T-cell (primary cell): ENCODE measurements around the gene ELL. TPM values are rescaled to one million over a fixed set of nuclear protein-coding genes. Genes with fewer than 3 reads are reported as not detected.

ENCODE experiments used
- ATAC-seq, 4 experiments: fragments of 200-7000 bp in 3 of 4; fragments of 150-1000 bp in 1 of 4; cut with Tn5 transposase; replicated peaks in 1 of 4; 1 replicate in 3 of 4; 2 replicates in 1 of 4; pipeline ENCODE4 v1.10.0; 2021; ENCODE audit warnings: moderate library complexity in 3 of 4, mild to moderate bottlenecking in 2 of 4, moderate number of reproducible peaks in 1 of 4
- CTCF ChIA-PET, 2 donors: fragments of 300-600 bp; sonication (Branson Sonifier 250); formaldehyde crosslinking; loops; one replicate each; lab custom pipeline; 2022; ENCODE audit warnings: antibody characterized with exemption in 2 of 2; lab: Charles Lee
- POLR2A ChIA-PET, 2 donors: fragments of 300-600 bp; sonication (Branson Sonifier 250); formaldehyde crosslinking; loops; one replicate each; lab custom pipeline; 2022; ENCODE audit warnings: antibody characterized with exemption in 2 of 2; lab: Charles Lee
- DNase-seq, 35 experiments: peaks; one replicate each; pipeline versions ENCODE4 v3.0.0 to v3.0.0-alpha.2; 2013 to 2023
- H3K27ac ChIP-seq: one replicate; pipeline ENCODE4 v1.5.1; 2013; ENCODE audit warnings: low read length
- H3K27me3 ChIP-seq, 2 experiments: replicated peaks in 1 of 2; 1 replicate in 1 of 2; 2 replicates in 1 of 2; pipeline versions ENCODE4 v1.6.1 to v1.7.0; 2013; ENCODE audit warnings: low read length in 1 of 2, mixed read lengths in 1 of 2; ENCODE audit not compliant: control insufficient read depth in 2 of 2, insufficient read depth in 2 of 2; ENCODE audit errors: extremely low read depth in 1 of 2
- H3K36me3 ChIP-seq, 2 donors: 1 replicate in 1 of 2; 2 replicates in 1 of 2; pipeline versions ENCODE4 v1.6.1 to v1.7.0; 2013; ENCODE audit warnings: low read length in 1 of 2; ENCODE audit not compliant: control insufficient read depth in 2 of 2, insufficient read depth in 1 of 2; ENCODE audit errors: extremely low read depth in 1 of 2
- H3K4me1 ChIP-seq, 2 experiments: 1 replicate in 1 of 2; 2 replicates in 1 of 2; pipeline versions ENCODE4 v1.6.1 to v1.7.0; 2013; ENCODE audit warnings: low read length in 2 of 2, mixed read lengths in 1 of 2; ENCODE audit not compliant: insufficient read depth in 2 of 2, control insufficient read depth in 1 of 2; ENCODE audit errors: extremely low read depth in 1 of 2
- H3K4me3 ChIP-seq, 2 donors: 1 replicate in 1 of 2; 2 replicates in 1 of 2; pipeline versions ENCODE4 v1.5.1 to v1.7.0; 2013; ENCODE audit warnings: mild to moderate bottlenecking in 2 of 2, low read length in 1 of 2, moderate library complexity in 1 of 2; ENCODE audit not compliant: control insufficient read depth in 1 of 2; ENCODE audit errors: extremely low read depth in 1 of 2
- H3K9me3 ChIP-seq: 2 replicates; pipeline ENCODE4 v1.7.0; 2013
- H3K27ac Mint-ChIP-seq, 2 donors: one replicate each; pipeline ENCODE4 v1.8.0; 2020 to 2021; ENCODE audit warnings: mild to moderate bottlenecking in 2 of 2, mixed read lengths in 2 of 2
- H3K27me3 Mint-ChIP-seq, 2 donors: one replicate each; pipeline ENCODE4 v1.8.0; 2021 to 2022; ENCODE audit warnings: mixed read lengths in 2 of 2
- H3K36me3 Mint-ChIP-seq: one replicate; pipeline ENCODE4 v1.8.0; 2021; ENCODE audit warnings: mixed read lengths
- H3K4me1 Mint-ChIP-seq, 3 donors: one replicate each; pipeline ENCODE4 v1.8.0; 2020 to 2022; ENCODE audit warnings: mixed read lengths in 3 of 3, mild to moderate bottlenecking in 1 of 3
- H3K4me3 Mint-ChIP-seq, 3 donors: one replicate each; pipeline ENCODE4 v1.8.0; 2020 to 2022; ENCODE audit warnings: mild to moderate bottlenecking in 3 of 3, mixed read lengths in 3 of 3, moderate library complexity in 3 of 3
- H3K9me3 Mint-ChIP-seq, 3 donors: one replicate each; pipeline ENCODE4 v1.8.0; 2020 to 2022; ENCODE audit warnings: mixed read lengths in 3 of 3
- WGBS: methylation state at CpG from one replicate; pipeline ENCODE4 v1.1.5; 2013; ENCODE audit warnings: missing lambda C conversion rate; ENCODE audit not compliant: insufficient coverage; 5-methylcytosine and 5-hydroxymethylcytosine counted together
- total RNA-seq, 35 experiments: library from RNA in 6 of 35; stranded (reverse) in 6 of 35; fragments of 120-200 nt in 1 of 35; gene quantifications; one replicate each; pipeline versions ENCODE4 v1.2.1 to v1.2.4 and lab custom pipeline; 2013 to 2026

The ELL gene
- total RNA-seq, result 10 to 100 TPM; 27.2 to 46.4 (median 33.4) TPM
- 14.0 TPM for total RNA-seq (2013)
- 39.3 to 106 (median 57.0) reads per million in 29 experiments for total RNA-seq (lab: John Stamatoyannopoulos, UW)

DNA sequence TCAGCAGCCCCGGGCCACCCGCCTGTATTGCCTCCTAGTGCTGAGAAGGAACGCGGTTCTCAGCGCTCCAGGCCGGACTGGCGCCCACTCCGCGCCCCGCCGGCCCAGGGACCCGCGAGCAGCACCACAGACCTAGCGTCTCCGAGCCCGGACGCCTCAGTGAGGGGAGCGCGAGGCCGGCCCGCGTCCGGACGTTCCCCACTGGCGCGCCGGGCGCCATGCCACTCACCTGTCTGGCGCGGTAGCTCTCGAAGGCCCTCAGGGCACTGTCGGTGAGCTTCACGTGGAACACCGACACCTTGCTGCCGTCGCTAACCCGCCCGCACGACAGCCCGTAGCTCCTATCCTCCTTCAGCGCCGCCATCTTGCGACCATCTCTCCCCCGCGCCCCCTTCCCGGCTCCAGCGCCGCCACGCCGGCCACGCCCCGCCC, at the start of gene ELL:
Gene ELL, minus strand, starts transcription at position 379 of the 432 bp plus-strand sequence. Its CDS starts 15 bp downstream, at position 364.
- POLR2A ChIA-PET, result interaction anchor here (0.5 to 1.8 kb wide), 6 partner anchors 25 to 398 kb away, joined by 3 to 21 read pairs (median 3); partner anchors contain the start of genes COPE (in 1 of the 2), DDX49 (in 1 of the 2), JUND (in 1 of the 2) and UBA52 (in 1 of the 2)
- peak within 1 kb of the TSS; percentile 89 for H3K27ac ChIP-seq
- H3K4me1 ChIP-seq, result peaks cover 6 to 49% of the 10 kb centered on the region in 2 experiments
- H3K4me3 ChIP-seq, result peak within 1 kb of the TSS; percentile 65 to 87
- H3K27me3 ChIP-seq, result no peaks in the 10 kb centered on the region
- peak within 1 kb of the TSS; percentile 93 to 96 for H3K27ac Mint-ChIP-seq
- CTCF ChIA-PET, result interaction anchor here (0.6 to 3.7 kb wide), 7 partner anchors 13 to 323 kb away, joined by 3 to 23 read pairs (median 7); partner anchors contain the start of genes KXD1 (in 1 of the 2) and UBA52 (in 1 of the 2)
- no peaks in the 10 kb centered on the region for H3K27me3 Mint-ChIP-seq
- H3K36me3 ChIP-seq, result peaks cover 0 to 3% of the 10 kb centered on the region in 2 donors
- H3K4me1 Mint-ChIP-seq, result peaks cover 18 to 34% (median 28%) of the 10 kb centered on the region in 3 donors
- DNase-seq (peak in 1 of 35 experiments; percentile 9), ATAC-seq (peak in 3 of 4 experiments; percentile 3 to 10 (median 5))
- H3K9me3 Mint-ChIP-seq, result no peaks in the 10 kb centered on the region
- peak within 1 kb of the TSS; percentile 91 to 99 (median 95) for H3K4me3 Mint-ChIP-seq
- H3K36me3 Mint-ChIP-seq, result no peaks in the 10 kb centered on the region
- no peaks in the 10 kb centered on the region for H3K9me3 ChIP-seq
- WGBS, result under 1% methylated on average over 52 of the region's 52 CpGs

DNA sequence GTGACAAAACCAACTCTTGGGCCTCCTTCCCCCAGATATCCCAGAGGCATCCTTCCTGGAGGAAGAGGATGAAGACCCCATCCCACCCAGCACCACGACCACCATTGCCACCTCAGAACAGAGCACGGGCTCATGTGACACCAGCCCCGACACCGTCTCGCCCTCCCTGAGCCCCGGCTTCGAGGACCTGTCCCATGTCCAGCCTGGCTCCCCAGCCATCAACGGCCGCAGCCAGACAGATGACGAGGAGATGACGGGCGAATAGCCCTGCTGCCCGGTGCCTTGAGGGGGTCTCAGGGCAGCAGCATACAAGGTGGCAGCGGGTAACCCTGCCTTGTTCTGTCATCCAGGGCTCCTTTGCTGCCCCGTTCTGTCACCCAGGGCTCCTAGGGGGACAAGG, 46.5 kb upstream of the ELL start:
- no peak overlapping the region for H3K4me3 ChIP-seq
- peaks cover 17 to 21% (median 20%) of the 10 kb centered on the region in 3 donors for H3K4me1 Mint-ChIP-seq
- no peak overlapping the region for H3K4me3 Mint-ChIP-seq
- DNase-seq, result no peak
- H3K9me3 ChIP-seq, result no peaks in the 10 kb centered on the region
- H3K27me3 Mint-ChIP-seq, result no peaks in the 10 kb centered on the region
- WGBS, result 99% methylated on average over 12 of the region's 15 CpGs
- POLR2A ChIA-PET, result no interaction called here
- ATAC-seq, result no peak
- peaks cover 11 to 23% of the 10 kb centered on the region in 2 experiments for H3K4me1 ChIP-seq
- CTCF ChIA-PET, result no interaction called here
- no peak overlapping the region for H3K27ac Mint-ChIP-seq
- no peaks in the 10 kb centered on the region for H3K27me3 ChIP-seq
- no peaks in the 10 kb centered on the region for H3K9me3 Mint-ChIP-seq
- H3K36me3 ChIP-seq, result peaks cover 19 to 60% of the 10 kb centered on the region in 2 donors
- H3K36me3 Mint-ChIP-seq, result peaks cover 27% of the 10 kb centered on the region
- no peak overlapping the region for H3K27ac ChIP-seq

- Mint-ChIP-seq H3K9me3 (no peaks in the 10 kb centered on the region), H3K4me1 (peaks cover 6 to 8% (median 8%) of the 10 kb centered on the region in 3 donors), H3K27ac (no peak overlapping the region), H3K36me3 (peaks cover 28% of the 10 kb centered on the region), H3K27me3 (no peaks in the 10 kb centered on the region), H3K4me3 (no peak overlapping the region)
- Histone ChIP-seq H3K4me1 (peaks cover 0 to 9% of the 10 kb centered on the region in 2 experiments), H3K27me3 (no peaks in the 10 kb centered on the region), H3K4me3 (no peak overlapping the region), H3K27ac (no peak overlapping the region), H3K36me3 (peaks cover 20 to 68% of the 10 kb centered on the region in 2 donors), H3K9me3 (no peaks in the 10 kb centered on the region)
- WGBS, result 97% methylated on average over 8 of the region's 8 CpGs
- ChIA-PET POLR2A (interaction anchor here in 1 of 2 donors (0.6 kb wide), 1 partner anchor 29 kb away, joined by 8 read pairs; no protein-coding TSS in a partner anchor), CTCF (no interaction called here)
- DNase-seq (no peak), ATAC-seq (no peak)
Observed at GRCh38 chr19:18566953-18567352, 45.1 kb upstream of the ELL start.

- H3K9me3 Mint-ChIP-seq, result no peaks in the 10 kb centered on the region
- no peak overlapping the region for H3K27ac Mint-ChIP-seq
- POLR2A ChIA-PET, result no interaction called here
- H3K27me3 Mint-ChIP-seq, result no peaks in the 10 kb centered on the region
- Histone ChIP-seq H3K27me3 (no peaks in the 10 kb centered on the region), H3K4me1 (peaks cover 14 to 22% of the 10 kb centered on the region in 2 experiments), H3K36me3 (peaks cover 7 to 52% of the 10 kb centered on the region in 2 donors), H3K4me3 (no peak overlapping the region), H3K27ac (no peak overlapping the region), H3K9me3 (no peaks in the 10 kb centered on the region)
- ATAC-seq (no peak), DNase-seq (no peak)
- peaks cover 23 to 28% (median 23%) of the 10 kb centered on the region in 3 donors for H3K4me1 Mint-ChIP-seq
- peaks cover 18% of the 10 kb centered on the region for H3K36me3 Mint-ChIP-seq
- H3K4me3 Mint-ChIP-seq, result no peak overlapping the region
- 95% methylated on average over 8 of the region's 14 CpGs for WGBS
- CTCF ChIA-PET, result no interaction called here
Observed at GRCh38 chr19:18562086-18562485, 40.2 kb upstream of the ELL start.

GRCh38 chr19:18559685-18560084, 37.8 kb upstream of the ELL start:
- H3K27me3 Mint-ChIP-seq, result no peaks in the 10 kb centered on the region
- no peaks in the 10 kb centered on the region for H3K27me3 ChIP-seq
- DNase-seq (no peak), ATAC-seq (no peak)
- H3K27ac Mint-ChIP-seq, result peak overlapping the region in 1 of 2 donors; percentile 55
- peaks cover 14 to 27% of the 10 kb centered on the region in 2 experiments for H3K4me1 ChIP-seq
- H3K4me3 Mint-ChIP-seq, result peak overlapping the region; percentile 87 to 90 (median 87)
- H3K9me3 Mint-ChIP-seq, result no peaks in the 10 kb centered on the region
- H3K9me3 ChIP-seq, result no peaks in the 10 kb centered on the region
- no CpG with 5 or more reads among the region's 5 CpGs for WGBS
- CTCF ChIA-PET, result no interaction called here
- peak overlapping the region; percentile 90 for H3K27ac ChIP-seq
- H3K4me3 ChIP-seq, result no peak overlapping the region
- peaks cover 10% of the 10 kb centered on the region for H3K36me3 Mint-ChIP-seq
- peaks cover 2 to 29% of the 10 kb centered on the region in 2 donors for H3K36me3 ChIP-seq
- POLR2A ChIA-PET, result interaction anchor here in 1 of 2 donors (0.7 kb wide), 1 partner anchor 1293 kb away, joined by 5 read pairs; no protein-coding TSS in a partner anchor
- H3K4me1 Mint-ChIP-seq, result peaks cover 23 to 28% (median 23%) of the 10 kb centered on the region in 3 donors

GRCh38 chr19:18558604-18559003, 36.7 kb upstream of the ELL start:
- Histone ChIP-seq H3K27me3 (no peaks in the 10 kb centered on the region), H3K4me3 (peak overlapping the region; percentile 80 to 85), H3K9me3 (no peaks in the 10 kb centered on the region), H3K4me1 (peaks cover 14 to 27% of the 10 kb centered on the region in 2 experiments), H3K27ac (peak overlapping the region; percentile 90), H3K36me3 (peaks cover 2 to 18% of the 10 kb centered on the region in 2 donors)
- Mint-ChIP-seq H3K4me3 (peak overlapping the region; percentile 87 to 90 (median 87)), H3K4me1 (peaks cover 23 to 28% (median 23%) of the 10 kb centered on the region in 3 donors), H3K27me3 (no peaks in the 10 kb centered on the region), H3K36me3 (peaks cover 8% of the 10 kb centered on the region), H3K9me3 (no peaks in the 10 kb centered on the region), H3K27ac (peak overlapping the region; percentile 90 to 92)
- DNase-seq, result peak in 1 of 35 experiments; percentile 25
- CTCF ChIA-PET, result interaction anchor here (0.6 to 2.6 kb wide), 5 partner anchors 11 to 555 kb away, joined by 6 to 13 read pairs (median 11); partner anchors contain the start of genes ELL (in 1 of the 2), REX1BD (in 1 of the 2) and UBA52 (in 1 of the 2)
- no peak for ATAC-seq
- POLR2A ChIA-PET, result interaction anchor here (0.6 to 1.5 kb wide), 3 partner anchors 13 to 269 kb away, joined by 4 to 18 read pairs (median 5); partner anchors contain the start of gene UBA52 (in 2 of the 2)
- WGBS, result no CpG with 5 or more reads among the region's 3 CpGs
